Amygdala (tissue), 56 donors: Measurements from ENCODE around the gene NCK1.

Experiments used
- DNase-seq, 56 donors: peaks; one replicate each; lab custom pipeline; 2025; lab: John Stamatoyannopoulos, UW

The NCK1 gene

DNA sequence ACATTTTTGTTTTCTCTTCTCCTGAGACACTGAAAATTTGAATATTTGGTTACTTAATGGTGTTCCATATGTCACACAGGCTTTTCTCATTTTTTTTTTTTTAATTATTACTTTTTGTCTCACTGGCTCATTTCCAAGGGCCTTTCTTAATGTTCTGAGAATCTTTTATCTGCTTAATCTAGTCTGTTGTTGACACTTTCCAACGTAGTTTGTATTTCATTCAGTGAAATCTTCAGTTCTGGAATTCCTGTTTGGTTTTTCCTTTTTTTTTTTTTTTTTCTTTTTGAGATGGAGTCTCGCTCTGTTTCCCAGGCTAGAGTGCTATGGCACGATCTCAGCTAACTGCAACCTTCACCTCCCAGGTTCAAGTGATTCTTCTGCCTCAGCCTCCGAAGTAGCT, 42.7 kb downstream of the NCK1 start:
- DNase-seq, result no peak

DNA sequence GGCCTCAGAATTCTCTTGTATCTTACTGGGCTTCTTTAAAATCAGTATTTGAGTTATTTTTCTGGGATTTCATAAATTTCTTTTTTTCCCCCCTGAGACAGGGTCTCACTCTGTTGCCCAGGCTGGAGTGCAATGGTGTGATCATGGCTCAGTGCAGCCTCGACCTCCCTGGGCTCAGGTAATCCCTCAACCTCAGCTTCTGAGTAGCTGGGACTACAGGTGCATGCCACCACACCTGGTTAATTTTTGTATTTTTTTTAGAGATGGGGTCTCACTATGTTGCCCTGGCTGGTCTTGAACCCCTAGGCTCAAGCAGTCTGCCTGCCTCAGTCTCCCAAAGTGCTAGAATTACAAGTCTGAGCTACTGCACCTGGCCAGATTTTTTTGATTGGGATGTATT, 43.5 kb downstream of the NCK1 start:
- DNase-seq, result no peak

DNA sequence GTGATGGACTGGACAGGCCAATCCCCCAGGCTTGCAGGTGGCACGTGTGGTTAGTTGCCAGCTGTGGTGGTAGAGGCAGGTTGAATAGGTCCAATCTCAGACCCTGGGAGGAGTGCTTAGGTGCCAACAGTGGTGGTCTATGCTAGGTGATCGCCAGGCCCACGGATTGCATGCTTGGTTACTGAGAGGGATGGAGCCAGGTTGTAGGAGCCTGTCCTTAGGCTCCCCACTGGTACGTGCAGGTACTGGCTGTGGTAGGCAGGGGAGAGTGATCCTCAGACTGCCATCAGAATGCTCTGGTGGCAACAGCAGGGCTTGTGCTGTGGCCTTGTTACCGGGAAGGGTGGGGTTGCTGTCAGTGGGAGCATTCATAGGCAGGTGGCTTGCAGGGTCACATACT, 44.7 kb downstream of the NCK1 start:
- DNase-seq, result no peak

DNA sequence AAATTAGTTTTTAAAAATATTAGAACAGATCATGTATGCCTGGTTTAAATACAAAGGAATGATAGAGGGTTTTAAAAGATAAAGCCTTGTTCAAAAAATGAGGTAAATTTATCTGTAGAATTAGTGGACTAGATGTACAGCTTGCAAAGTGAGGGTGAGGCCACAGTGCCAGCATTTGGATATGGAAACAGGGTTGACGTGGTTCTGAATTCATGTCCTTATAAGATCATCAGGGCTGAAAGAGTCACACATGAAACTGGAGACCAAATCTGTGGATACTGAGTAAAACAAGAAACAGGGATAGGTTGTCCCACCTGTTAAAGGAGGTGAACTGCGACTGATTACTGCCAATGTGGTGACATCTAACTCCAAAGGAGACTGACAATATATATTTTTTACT, 46.3 kb downstream of the NCK1 start:
- no peak for DNase-seq

DNA sequence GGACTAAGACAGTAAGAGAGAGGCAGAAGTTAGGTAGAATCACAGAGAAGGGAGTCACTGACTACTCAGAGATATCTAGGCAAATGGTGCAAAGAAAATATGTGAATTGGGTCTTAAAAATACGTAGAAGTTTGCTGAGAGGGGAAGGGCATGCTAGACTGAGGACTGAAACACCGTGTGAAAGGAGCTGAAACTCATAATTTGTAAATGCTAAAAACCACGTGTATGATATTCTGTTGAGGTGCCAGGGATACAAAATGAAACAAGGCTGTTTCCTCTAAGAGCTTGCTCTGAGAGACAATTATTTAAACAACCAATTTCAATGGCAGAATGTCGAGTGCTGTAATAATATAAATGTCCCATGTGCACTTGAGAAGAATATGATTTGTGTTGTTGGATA, 47.2 kb downstream of the NCK1 start:
- no peak for DNase-seq

DNA sequence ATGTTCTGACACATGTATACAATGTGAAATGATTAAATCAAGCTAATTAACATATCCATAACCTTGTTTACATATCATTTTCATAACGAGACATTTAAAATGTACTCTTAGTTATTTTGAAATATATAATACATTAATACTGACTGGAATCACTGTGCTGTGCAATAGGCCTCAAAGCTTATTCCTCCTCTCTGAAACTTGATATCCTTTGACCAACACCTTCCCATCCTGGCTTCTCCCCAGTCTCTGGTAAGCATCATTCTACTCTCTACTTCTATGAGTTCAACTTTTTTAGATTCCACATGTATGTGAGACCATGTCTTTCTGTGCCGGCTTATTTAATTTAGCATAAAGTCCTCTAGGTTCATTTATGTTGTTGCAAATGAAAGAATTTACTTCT, 48.7 kb downstream of the NCK1 start:
- no peak for DNase-seq

DNA sequence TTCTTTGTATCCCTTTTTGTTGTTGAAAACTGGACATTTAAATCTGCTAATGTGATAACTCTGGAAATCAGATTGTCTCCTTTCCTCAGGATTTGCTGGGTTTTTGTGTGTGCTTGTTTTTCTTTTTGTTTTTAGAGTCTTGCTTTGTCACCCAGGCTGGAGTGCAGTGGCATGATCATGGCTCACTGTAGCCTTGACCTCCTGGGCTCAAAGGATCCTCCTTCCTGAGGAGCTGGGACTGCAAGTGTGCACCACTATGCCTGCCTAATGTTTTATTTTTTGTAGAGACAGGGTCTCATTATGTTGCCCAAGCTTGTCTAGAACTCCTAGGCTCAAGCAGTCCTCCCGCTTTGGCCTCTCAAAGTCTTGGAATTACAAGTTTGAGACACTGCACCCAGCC, 51.2 kb downstream of the NCK1 start:
- DNase-seq, result no peak

DNA sequence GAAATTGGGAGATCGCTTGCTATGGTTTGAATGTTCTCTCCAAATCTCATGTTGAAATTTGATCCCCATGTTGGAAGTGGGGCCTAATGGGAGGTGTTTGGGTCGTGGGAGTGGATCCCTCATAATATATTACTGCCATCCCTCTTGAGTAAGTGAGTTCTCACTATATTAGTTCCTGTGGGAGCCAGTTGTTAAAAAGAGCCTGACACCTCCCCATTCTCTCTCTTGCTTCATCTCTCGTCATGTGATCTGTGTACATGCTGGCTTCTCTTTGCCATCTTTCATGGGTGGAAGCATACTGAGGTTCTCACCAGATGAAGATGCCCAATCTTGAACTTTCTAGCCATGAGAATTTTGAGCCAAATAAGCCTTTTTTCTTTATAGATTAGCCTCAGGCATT, 52.7 kb downstream of the NCK1 start:
- DNase-seq, result no peak

DNA sequence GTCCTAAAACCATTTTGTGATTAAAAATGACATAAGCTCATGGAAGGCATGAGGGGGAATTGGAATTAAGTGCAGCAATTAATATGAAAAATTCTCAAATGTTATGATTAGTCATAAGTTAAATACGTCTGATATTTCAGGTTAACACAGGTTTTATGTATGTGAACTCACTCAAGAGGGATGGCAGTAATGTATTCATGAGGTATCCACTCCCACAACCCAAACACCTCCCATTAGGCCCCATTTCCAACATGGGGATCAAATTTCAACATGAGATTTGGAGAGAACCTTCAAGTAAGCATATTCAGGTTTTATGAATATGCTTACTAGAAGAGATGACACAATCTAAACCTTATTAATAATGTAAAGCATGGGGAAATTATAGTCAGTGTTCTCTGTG, 54.2 kb downstream of the NCK1 start:
- DNase-seq, result no peak

DNA sequence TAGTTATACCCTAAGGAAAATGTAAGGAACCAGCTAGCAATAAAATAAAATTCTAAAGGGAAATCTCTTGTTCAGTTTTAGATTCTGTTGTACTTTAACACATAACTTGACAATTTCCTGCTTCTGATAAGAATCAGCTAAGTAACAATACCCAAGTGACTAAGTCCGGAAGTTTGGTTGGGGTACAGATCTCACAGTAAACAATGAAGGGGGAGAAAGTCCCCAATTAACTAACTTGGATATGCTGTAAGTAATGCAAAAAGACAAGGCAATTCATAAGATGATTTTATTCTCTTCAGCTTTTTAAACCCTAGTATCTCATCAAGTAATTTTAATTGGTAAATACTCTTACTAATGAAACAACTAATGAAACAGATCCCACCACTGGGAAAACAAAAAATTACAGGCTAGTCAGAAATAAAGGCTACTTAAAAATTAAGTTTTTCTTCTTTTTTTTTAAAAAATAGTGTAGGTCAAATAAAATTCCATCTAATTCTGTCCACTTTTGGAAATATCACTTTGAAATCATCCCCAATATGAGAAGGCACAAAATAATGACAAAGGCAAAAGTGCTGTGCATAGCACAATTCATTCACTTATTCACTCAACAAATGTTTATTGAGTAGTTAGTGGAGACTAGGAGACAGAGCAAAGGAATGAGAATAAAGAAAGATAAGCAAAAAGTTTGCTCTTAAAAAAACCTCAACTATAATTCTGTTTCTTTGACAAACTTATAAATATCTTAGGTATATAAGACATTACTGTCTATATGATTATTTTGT, 58.0 kb downstream of the NCK1 start:
- no peak for DNase-seq

DNA sequence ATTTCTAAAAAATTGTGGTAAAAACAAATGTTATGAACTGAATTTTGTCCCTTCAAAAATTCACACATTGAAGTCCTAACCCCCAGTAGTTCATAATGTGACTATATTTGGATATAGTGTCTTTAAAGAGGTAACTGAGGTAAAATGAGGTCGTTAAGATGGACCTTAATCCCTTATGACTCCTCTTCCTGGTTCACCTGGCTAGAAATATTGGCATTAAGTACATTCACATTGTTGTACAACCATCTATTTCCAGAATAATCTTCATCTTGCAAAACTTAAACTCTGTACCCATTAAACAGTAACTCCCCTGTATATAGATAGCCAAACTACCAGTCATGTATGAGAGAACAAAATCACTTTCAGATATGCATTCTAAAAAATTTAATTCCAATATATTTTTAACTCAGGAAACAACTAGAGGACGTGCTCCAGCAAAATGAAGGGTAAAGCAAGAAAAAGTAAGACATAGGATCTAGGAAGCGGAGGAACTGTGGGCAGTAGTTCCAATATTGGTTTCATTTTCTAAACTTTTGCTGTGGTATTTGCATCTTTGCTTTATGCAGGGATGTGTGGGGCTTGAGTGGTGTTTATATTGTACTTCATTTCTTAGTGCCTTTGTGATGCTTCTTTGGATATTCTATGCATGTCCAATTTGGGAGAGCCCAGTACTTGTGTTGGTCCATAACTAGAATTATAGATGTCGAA, 59.0 kb downstream of the NCK1 start:
- DNase-seq, result no peak

DNA sequence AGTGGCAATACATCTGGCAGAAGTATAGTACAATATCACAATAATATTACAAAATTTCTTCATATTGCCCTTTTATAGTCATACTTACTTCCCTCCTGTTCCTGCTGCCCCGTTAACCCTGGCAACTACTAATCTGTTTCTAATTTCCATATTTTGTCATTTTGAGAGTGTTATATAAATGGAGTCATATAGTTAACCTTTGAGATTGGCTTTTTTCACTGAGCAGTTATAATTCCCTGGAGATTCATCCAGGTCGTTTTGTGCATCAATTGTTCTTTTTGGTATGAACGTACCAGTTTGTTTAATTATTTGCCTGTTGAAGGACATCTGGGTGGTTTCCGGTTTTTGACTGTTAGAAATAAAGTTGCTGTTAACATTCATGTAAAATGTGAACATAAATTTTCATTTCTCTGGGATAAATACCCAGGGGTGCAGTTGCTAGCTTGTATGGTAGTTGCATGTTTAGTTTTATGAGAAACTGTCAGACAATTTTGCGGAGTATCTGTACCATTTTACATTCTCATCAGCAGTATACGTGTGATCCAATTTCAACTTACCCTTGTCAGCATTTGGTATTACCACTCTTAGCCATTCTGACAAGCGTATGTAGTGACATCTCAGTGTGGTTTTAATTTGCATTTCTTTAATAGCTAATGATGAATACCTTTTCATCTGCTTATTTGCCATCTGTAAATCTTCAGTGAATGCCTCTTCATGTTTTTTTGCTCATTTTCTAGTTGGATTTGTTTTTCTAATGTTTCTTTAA, 63.6 kb downstream of the NCK1 start:
- DNase-seq, result no peak

DNA sequence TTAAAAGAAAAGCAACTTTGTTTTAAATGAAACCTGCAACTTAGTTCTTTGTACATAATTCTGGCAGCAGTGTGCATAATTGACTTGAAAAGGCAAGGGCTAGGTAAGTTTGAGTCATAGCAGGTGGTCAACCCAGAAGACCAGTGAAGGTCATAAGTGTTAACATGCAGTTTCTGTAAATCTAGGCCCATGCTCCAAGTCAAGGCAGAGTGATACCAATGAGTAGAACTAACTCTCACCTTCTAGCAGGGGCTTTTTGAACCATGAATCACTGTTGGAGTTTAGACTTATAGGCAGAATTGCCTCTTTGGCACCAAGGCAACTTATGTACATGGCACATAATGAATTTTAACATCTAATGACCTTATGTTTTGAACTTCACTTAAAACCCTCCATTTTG, 66.2 kb downstream of the NCK1 start:
- no peak for DNase-seq

DNA sequence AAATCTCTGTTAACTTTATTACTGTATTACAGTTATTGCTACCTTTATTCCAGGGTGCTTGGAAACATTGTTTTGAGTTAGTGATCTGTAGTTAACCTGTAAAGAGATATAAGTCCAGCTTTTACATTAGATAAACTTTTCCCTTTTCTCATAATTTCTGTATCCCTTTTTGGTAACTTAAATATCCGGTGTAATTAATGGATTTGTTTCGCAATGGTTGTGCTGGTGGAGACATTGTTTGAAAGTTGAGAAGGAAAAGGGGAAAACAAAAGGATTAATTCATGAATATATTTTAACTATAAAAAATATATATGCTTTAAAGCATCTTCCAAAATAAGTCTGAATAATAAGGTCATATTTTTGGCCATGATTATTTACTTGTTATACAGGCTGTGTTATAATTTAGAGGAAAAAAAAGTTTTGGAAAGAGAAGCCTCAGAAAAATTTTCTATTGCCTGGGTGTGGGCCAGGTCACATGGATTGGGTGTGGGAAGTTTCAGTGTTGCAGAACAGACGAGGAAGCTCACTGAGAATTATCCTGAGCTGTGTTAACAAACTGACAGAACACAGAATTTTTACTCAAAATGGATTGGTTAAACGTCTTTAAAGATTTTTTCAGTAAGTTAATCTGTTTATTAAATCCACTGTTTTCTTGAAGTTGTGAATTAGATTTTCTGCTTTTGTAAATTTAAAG, 68.1 kb downstream of the NCK1 start:
- peak in 9 of 56 donors; percentile 0 to 14 (median 5) for DNase-seq

DNA sequence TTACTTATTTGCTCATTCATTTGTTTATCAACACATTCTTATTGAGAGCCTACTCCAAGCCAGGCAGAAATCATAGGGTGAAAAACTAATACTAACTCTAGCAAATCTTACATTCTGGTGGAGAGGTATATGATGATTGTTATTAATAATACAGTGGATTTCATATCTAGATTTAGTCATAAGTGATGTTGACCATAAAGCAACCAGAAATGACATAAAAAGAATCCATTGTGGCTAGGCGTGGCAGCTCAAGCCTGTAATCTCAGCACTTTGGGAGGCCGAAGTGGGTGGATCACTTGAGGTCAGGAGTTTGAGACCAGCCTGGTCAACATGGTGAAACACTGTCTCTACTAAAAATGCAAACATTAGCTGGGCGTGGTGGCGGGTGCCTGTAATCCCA, 69.6 kb downstream of the NCK1 start:
- no peak for DNase-seq

DNA sequence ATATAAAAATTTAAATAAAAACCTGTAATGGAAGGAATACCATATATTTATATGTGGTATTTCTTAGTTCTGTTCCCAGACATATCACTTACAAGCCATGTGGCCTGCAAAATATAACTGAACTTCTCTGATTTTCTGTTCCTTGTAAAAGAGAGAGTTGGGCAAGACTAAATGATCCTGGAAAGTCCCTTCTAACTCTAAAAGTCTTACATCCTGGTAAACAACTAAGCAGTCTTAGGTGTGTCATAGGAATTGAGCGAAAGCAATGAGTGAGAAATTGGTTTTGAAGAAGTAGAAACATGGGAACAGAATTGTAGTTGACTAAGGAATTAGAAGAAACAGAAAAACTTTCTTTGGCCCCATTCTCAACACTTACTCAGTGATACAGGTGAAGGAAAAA, 70.5 kb downstream of the NCK1 start:
- DNase-seq, result no peak

DNA sequence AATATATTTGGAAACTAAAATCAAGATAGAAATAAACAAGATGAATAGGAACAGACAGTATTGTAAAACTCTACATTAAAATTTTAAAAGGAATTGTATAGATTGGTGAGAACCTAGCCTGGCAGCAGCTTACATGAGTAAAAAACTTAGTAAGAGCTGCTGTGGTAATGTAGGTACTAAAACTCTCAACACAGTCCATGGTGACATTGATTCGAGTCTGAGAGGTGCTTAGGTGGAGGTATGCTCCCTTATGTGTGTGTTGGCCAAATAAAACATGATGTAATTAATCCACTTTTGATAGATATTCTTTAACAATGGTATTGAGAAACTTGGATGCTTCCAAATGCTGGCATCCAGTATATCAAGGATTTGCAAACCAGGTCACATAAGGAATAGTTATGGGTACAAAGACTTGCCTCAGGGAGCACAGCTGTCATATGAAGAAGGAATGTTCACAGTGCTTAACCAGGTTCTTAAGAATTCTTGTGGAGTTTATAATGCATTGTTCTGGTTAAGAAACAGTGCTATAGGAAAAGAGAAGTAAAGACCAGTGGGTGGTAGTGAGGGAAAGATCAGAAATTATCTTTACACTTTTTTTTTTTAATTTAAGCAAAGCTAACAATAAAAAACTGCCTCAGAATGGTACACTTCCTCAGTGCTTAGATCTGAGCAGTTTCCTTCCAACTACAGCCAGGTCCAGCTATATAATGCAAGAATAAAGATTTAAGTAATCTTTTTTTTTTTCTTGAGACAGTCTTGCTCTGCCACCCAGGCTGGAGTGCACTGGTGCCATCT, 71.2 kb downstream of the NCK1 start:
- no peak for DNase-seq

DNA sequence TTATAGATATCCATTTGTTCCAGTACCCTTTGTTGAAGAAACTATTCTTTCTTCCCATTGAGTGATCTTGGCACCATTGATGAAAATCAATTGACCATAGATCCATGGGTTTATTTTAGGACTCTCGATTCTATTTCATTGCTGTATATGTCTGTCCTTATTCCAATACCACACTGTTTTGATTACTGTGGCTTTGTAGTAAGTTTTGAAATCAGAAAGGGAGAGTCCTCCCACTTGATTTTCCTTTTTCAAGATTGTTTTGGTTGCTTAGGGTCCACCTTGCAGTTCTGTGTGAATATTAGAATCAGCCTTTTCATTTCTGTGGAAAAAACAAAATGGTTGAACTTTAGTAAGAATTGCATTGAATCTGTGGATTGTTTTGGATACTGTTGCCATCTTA, 75.2 kb downstream of the NCK1 start:
- no peak for DNase-seq

DNA sequence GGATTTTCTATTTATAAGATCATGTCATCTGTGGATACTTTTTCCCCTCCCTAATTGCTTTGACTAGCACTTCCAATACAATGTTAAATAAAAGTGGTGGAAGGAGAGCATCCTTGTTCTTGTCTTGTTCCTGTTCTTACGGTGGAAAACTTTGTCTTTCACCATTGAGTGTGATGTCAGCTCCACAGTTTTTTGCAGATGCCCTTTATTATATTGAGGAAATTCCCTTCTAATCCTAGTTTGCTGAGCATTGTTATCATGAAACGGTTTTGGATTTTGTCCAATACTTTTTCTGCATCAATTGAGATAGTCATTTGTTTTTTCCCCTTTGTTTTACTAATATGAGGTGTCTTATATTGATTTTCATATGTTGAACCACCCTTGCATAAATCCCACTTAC, 75.8 kb downstream of the NCK1 start:
- DNase-seq, result no peak

DNA sequence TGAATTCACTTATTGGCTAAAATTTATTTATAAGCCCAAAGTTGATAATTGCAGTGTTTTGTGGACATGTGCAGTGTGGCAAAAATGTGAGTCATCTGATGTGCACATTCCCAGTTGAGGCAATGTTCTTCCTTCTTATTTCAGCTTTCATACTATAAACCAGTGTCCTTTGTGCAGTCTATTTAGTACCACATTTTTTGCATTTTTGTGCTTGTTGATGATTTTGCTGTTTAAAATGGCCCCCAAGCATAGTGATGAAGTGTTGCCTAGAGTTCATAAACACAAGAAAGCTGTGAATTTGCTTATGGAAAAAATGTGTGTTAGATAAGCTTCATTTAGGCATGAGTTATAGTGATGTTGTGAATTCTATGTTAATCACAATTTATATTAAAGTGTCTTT, 76.3 kb downstream of the NCK1 start:
- no peak for DNase-seq
